Muscle layer of colon (tissue), 2 donors: ENCODE results near the gene UCP3.

Experiments
- H3K27ac ChIP-seq: one replicate; pipeline ENCODE4 v1.7.0; 2013; ENCODE audit warnings: low read depth, mild to moderate bottlenecking, low read length, moderate library complexity
- H3K27me3 ChIP-seq, 2 donors: one replicate each; pipeline ENCODE4 v1.7.0; 2013; ENCODE audit warnings: low read length in 2 of 2, mild to moderate bottlenecking in 2 of 2; ENCODE audit not compliant: insufficient read depth in 2 of 2, control insufficient read depth in 1 of 2
- H3K36me3 ChIP-seq: one replicate; pipeline ENCODE4 v1.7.0; 2013; ENCODE audit warnings: mild to moderate bottlenecking, low read length; ENCODE audit not compliant: insufficient read depth
- H3K4me1 ChIP-seq: one replicate; pipeline ENCODE4 v1.7.0; 2013; ENCODE audit warnings: mild to moderate bottlenecking, low read length; ENCODE audit not compliant: insufficient read depth
- H3K4me3 ChIP-seq, 2 donors: one replicate each; pipeline ENCODE4 v1.7.0; 2013; ENCODE audit warnings: low read length in 2 of 2, low read depth in 1 of 2, mild to moderate bottlenecking in 1 of 2, moderate library complexity in 1 of 2
- H3K9ac ChIP-seq: one replicate; pipeline ENCODE4 v1.7.0; 2013; ENCODE audit warnings: low read length
- H3K9me3 ChIP-seq: one replicate; pipeline ENCODE4 v1.7.0; 2013; ENCODE audit warnings: mild to moderate bottlenecking, low read length
- donor health status: abdominal sarcoma.
- donor health status: Adenocarcinoma of cecum.

The UCP3 gene

DNA sequence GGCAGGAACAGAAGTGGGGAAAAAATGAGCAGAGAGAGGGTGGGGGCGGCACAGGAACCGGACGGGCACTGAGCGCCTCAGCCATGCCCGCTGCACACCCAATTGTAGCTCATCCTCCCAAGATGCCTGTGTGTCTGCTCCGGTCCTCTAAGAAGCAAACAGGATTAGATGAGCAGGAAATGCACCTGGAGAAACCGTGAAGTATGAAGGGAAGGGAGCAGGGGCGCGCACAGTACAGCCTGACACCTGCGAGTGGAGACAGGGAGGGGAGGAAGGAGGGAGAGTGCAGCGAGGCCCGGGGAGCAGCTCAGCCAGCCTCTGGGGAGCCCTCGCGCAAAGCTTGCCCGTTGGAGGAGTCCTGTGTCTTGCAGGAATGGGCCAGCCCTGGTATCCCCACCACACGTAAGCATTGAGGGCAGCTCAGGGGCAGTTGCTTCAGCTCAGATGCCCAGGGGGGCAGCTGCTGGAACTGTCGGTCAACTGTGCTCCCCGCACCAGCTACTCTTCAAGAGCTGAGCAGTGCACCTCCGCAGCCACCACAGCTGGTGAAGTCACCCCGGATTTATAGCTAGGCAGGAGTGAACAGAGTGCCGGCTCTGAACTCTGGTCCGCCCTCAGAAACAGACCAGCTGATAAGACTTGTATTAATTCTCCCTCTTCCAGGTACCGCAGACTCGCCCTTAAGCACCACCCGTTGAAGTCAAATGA is 51.1 kb downstream of the UCP3 start:
- Histone ChIP-seq H3K36me3 (no peaks in the 10 kb centered on the region), H3K27me3 (peaks cover 0 to 5% of the 10 kb centered on the region in 2 donors), H3K9ac (no peak overlapping the region), H3K27ac (no peak overlapping the region), H3K4me3 (no peak overlapping the region), H3K9me3 (no peaks in the 10 kb centered on the region), H3K4me1 (no peaks in the 10 kb centered on the region)

DNA sequence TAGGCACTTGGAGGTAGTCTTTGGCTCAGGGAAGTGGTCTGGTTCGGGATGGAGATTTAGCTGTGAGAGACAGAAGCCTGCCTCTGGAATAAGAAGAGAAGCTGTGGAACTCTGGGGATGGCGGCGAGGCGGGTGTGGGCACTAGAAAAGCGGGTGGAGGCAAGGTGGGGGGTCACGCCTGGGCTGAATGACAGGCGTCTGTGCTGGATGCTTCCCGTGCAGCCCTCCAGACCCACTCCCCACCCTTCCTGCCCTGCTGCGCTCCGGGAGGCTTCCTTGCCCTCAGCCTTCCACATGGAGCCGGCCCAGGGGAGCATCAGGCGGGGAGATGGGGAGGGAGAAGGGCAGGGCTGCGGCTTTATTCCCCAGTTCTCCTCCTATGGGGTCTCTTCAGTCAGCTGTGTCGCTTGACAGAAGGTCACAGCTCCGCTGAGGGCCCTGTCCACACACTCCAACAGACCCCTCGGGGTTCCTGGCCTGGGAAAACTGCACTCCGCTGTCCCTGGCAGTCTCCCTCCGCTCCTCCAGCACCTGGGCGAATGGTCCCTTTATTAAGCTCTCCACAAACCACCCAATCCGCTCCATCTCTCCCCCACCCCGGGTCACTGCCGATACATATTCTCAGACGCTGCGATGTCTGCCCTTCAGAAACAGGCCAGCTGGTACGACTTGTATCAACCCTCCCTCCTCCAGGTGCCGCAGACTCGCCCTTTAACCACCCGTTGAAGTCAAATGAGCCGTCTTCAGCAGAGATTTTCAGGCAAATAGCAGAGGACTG is 51.8 kb downstream of the UCP3 start:
- H3K9me3 ChIP-seq, result no peaks in the 10 kb centered on the region
- no peaks in the 10 kb centered on the region for H3K36me3 ChIP-seq
- no peaks in the 10 kb centered on the region for H3K4me1 ChIP-seq
- no peak overlapping the region for H3K9ac ChIP-seq
- no peak overlapping the region for H3K27ac ChIP-seq
- H3K4me3 ChIP-seq, result no peak overlapping the region
- H3K27me3 ChIP-seq, result peaks cover 0 to 5% of the 10 kb centered on the region in 2 donors

DNA sequence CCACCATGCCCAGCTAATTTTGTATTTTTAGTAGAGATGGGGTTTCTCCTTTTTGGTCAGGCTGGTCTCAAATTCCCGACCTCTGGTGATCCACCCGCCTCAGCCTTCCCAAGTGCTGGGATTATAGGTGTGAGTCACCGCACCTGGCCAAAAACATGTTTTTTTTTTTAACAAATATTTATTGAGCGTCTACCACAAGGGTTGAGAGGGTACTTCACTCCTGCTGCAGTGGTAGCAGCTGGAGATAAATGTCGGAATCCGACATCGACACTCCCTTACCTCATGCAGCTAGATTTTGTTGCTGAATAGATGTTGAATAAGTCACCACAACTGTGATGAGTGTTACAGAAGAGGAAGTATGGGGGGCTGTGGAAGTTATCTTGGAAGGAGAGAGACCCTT is 57.1 kb downstream of the UCP3 start:
- Histone ChIP-seq H3K4me1 (no peaks in the 10 kb centered on the region), H3K9me3 (no peaks in the 10 kb centered on the region), H3K27me3 (no peaks in the 10 kb centered on the region), H3K9ac (no peak overlapping the region), H3K36me3 (no peaks in the 10 kb centered on the region), H3K4me3 (no peak overlapping the region), H3K27ac (no peak overlapping the region)

DNA sequence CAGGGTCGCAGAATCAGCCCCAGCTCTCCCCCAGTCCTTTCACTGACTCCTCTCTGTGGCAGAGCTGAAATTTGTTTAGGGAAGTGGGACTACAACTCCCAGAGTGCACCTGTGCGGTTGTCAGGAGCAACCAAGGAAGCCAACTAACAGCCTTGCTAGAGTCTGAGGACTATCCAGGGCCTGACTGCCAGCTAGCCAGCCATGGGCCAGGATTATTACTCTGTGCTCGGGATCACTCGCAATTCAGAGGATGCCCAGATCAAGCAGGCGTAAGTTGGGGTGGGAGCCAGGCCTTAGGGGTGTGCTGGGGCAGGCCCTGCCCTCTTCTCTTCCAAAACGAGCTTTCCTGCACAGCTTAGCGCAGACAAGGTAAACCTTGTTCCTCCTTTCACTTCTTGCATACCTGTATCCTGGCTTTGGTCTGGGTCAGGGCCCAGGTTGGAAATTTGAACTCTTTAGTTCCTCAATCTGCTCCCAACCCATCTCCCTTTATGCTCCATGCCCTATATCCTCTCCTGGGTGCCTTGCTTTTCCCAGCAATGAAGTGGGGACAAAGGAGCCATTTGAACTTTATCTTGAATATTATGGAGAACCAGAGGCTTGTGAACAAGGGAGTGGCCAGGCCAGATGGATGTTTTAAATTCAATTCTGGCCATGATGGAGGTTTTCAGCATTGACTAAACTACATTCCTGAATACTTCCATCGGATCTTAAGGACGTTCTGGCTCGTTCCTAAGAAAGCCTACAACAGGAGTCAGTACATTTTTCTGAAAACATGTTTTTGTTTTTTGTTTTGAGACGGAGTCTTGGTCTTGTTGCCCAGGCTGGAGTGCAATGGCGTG is 57.8 kb downstream of the UCP3 start, which contains the start of gene DNAJB13:
TSS of gene DNAJB13 (plus strand) at position 158 of the 842 bp plus-strand sequence. CDS start at position 202, 44 bp downstream.
- Histone ChIP-seq H3K27me3 (no peaks in the 10 kb centered on the region), H3K27ac (no peak within 1 kb of the TSS), H3K9ac (no peak within 1 kb of the TSS), H3K4me1 (no peaks in the 10 kb centered on the region), H3K9me3 (no peaks in the 10 kb centered on the region), H3K36me3 (no peaks in the 10 kb centered on the region), H3K4me3 (no peak within 1 kb of the TSS)
